ENCODE data around the gene UBE2L3. TPM values are rescaled to one million over a fixed set of nuclear protein-coding genes. Genes with fewer than 3 reads are reported as not detected.

Gene UBE2L3
- total RNA-seq, 1 donor from 2014 or later = 45.1 TPM

GRCh38 chr22:21626073-21626734 is 58.7 kb downstream of the UBE2L3 start:
- peaks cover 7% of the 10 kb centered on the region for H3K36me3 Mint-ChIP-seq
- H3K4me3 Mint-ChIP-seq = no peak overlapping the region
- no peak for DNase-seq (ENCODE audit: low spot score in 2 of 2, unreplicated experiment in 2 of 2)
- no peaks in the 10 kb centered on the region for H3K9me3 Mint-ChIP-seq
- peak overlapping the region; percentile 40 for H3K27ac Mint-ChIP-seq
- TF ChIP-seq CTCF (IDR thresholded peaks at IDR 0.05; ENCODE audit: unreplicated experiment) = no peak
- H3K4me1 Mint-ChIP-seq = peaks cover 9% of the 10 kb centered on the region
- no peaks in the 10 kb centered on the region for H3K27me3 Mint-ChIP-seq (ENCODE audit: low read depth)

GRCh38 chr22:21626735-21627469 is 59.4 kb downstream of the UBE2L3 start:
- H3K27me3 Mint-ChIP-seq (ENCODE audit: low read depth) = no peaks in the 10 kb centered on the region
- H3K9me3 Mint-ChIP-seq = no peaks in the 10 kb centered on the region
- H3K27ac Mint-ChIP-seq = peak overlapping the region; percentile 40
- no peak for DNase-seq (ENCODE audit: low spot score in 2 of 2, unreplicated experiment in 2 of 2)
- peaks cover 9% of the 10 kb centered on the region for H3K4me1 Mint-ChIP-seq
- TF ChIP-seq CTCF (IDR thresholded peaks at IDR 0.05; ENCODE audit: unreplicated experiment) = no peak
- peak overlapping the region; percentile 26 for H3K4me3 Mint-ChIP-seq
- peaks cover 7% of the 10 kb centered on the region for H3K36me3 Mint-ChIP-seq

- H3K36me3 Mint-ChIP-seq = peaks cover 7% of the 10 kb centered on the region
- H3K27ac Mint-ChIP-seq = peak overlapping the region; percentile 84
- H3K4me3 Mint-ChIP-seq = peak overlapping the region; percentile 85
- H3K9me3 Mint-ChIP-seq = no peaks in the 10 kb centered on the region
- H3K27me3 Mint-ChIP-seq (ENCODE audit: low read depth) = no peaks in the 10 kb centered on the region
- peak in 1 of 2 experiments; percentile 47 for DNase-seq (ENCODE audit: low spot score in 2 of 2, unreplicated experiment in 2 of 2)
- TF ChIP-seq CTCF (IDR thresholded peaks at IDR 0.05; ENCODE audit: unreplicated experiment) = no peak
- peaks cover 9% of the 10 kb centered on the region for H3K4me1 Mint-ChIP-seq
These were observed 61.1 kb downstream of the UBE2L3 start for GRCh38 chr22:21628386-21629254.

GRCh38 chr22:21629255-21630149 is 62.0 kb downstream of the UBE2L3 start, which contains the start of gene YDJC:
TSS of gene YDJC (minus strand) at chr22:21630022. CDS start at chr22:21630014, 8 bp downstream.
- Mint-ChIP-seq H3K4me1 (peaks cover 9% of the 10 kb centered on the region), H3K9me3 (no peaks in the 10 kb centered on the region), H3K27ac (peak within 1 kb of the TSS; percentile 89), H3K4me3 (peak within 1 kb of the TSS; percentile 85), H3K27me3 (ENCODE audit: low read depth) (no peaks in the 10 kb centered on the region), H3K36me3 (peaks cover 7% of the 10 kb centered on the region)
- peak; percentile 97 for TF ChIP-seq CTCF (IDR thresholded peaks at IDR 0.05; ENCODE audit: unreplicated experiment)
- peak; percentile 92 to 97 for DNase-seq (ENCODE audit: low spot score in 2 of 2, unreplicated experiment in 2 of 2)

GRCh38 chr22:21631025-21631424 is 63.5 kb downstream of the UBE2L3 start:
- no peak for DNase-seq (ENCODE audit: low spot score in 2 of 2, unreplicated experiment in 2 of 2)
- H3K4me3 Mint-ChIP-seq = peak overlapping the region; percentile 51
- no peak for TF ChIP-seq CTCF (IDR thresholded peaks at IDR 0.05; ENCODE audit: unreplicated experiment)
- no peaks in the 10 kb centered on the region for H3K27me3 Mint-ChIP-seq (ENCODE audit: low read depth)
- no peaks in the 10 kb centered on the region for H3K9me3 Mint-ChIP-seq
- H3K36me3 Mint-ChIP-seq = peaks cover 7% of the 10 kb centered on the region
- H3K27ac Mint-ChIP-seq = no peak overlapping the region
- peaks cover 9% of the 10 kb centered on the region for H3K4me1 Mint-ChIP-seq

Measured in mesothelial cell of epicardium (in vitro differentiated cells).